GM21737 (cell line): ENCODE measurements around the gene METTL14.

Experiments used
- ATAC-seq: cut with Tn5 transposase; IDR thresholded peaks from one replicate; pipeline ENCODE4 v1.9.1; 2021; ENCODE audit warnings: mild to moderate bottlenecking, moderate library complexity; ENCODE audit not compliant: unreplicated experiment

Gene METTL14

GRCh38 chr4:118756958-118757357 is 71.8 kb downstream of the METTL14 start:
- ATAC-seq: no peak

GRCh38 chr4:118757761-118758251 is 72.6 kb downstream of the METTL14 start:
- ATAC-seq: no peak

GRCh38 chr4:118758293-118758692 is 73.1 kb downstream of the METTL14 start:
- ATAC-seq: no peak

- ATAC-seq: no peak
Observed at GRCh38 chr4:118759481-118759880, 74.3 kb downstream of the METTL14 start.

GRCh38 chr4:118760092-118760491 is 74.9 kb downstream of the METTL14 start:
- ATAC-seq: peak; percentile 32

- peak; percentile 95 for ATAC-seq
Observed at GRCh38 chr4:118760493-118760892, 75.3 kb downstream of the METTL14 start.

GRCh38 chr4:118761397-118762016 is 76.3 kb downstream of the METTL14 start:
- no peak for ATAC-seq

GRCh38 chr4:118762155-118762554 is 77.0 kb downstream of the METTL14 start:
- ATAC-seq: no peak

GRCh38 chr4:118762730-118763477 is 77.7 kb downstream of the METTL14 start:
- no peak for ATAC-seq
